Endodermal cell (in vitro differentiated cells): ENCODE data around the gene RAB31. TPM values are rescaled to one million over a fixed set of nuclear protein-coding genes. Genes with fewer than 3 reads are reported as not detected.

Experiments used
- DNase-seq: peaks from one replicate; pipeline ENCODE4 v3.0.0-alpha.2; 2017
- H3K27ac ChIP-seq: 2 replicates; pipeline ENCODE4 v1.5.1; 2013; ENCODE audit warnings: mild to moderate bottlenecking, low read depth, low read length, moderate library complexity
- H3K27me3 ChIP-seq: 2 replicates; pipeline ENCODE4 v1.6.1; 2013; ENCODE audit warnings: mild to moderate bottlenecking, low read length, moderate library complexity; ENCODE audit not compliant: insufficient read depth, control insufficient read depth, poor library complexity, severe bottlenecking
- H3K36me3 ChIP-seq: 2 replicates; pipeline ENCODE4 v1.7.0; 2013; ENCODE audit warnings: mild to moderate bottlenecking, low read length, moderate library complexity; ENCODE audit not compliant: control insufficient read depth, insufficient read depth
- H3K4me1 ChIP-seq: one replicate; pipeline ENCODE4 v1.7.0; 2013; ENCODE audit warnings: low read length; ENCODE audit not compliant: control insufficient read depth, insufficient read depth
- H3K4me3 ChIP-seq: 2 replicates; pipeline ENCODE4 v1.5.1; 2013; ENCODE audit warnings: mild to moderate bottlenecking, low read length, moderate library complexity
- H3K9ac ChIP-seq: 2 replicates; pipeline ENCODE4 v1.6.1; 2013; ENCODE audit warnings: mild to moderate bottlenecking, low read length, moderate library complexity; ENCODE audit not compliant: poor library complexity, severe bottlenecking; ENCODE audit errors: extremely low read depth
- H3K9me3 ChIP-seq: 2 replicates; pipeline ENCODE4 v1.6.1; 2013; ENCODE audit warnings: mild to moderate bottlenecking, low read length, moderate library complexity; ENCODE audit not compliant: control insufficient read depth
- H3K27ac Mint-ChIP-seq: 2 replicates; pipeline ENCODE4 v1.8.0; 2020; ENCODE audit warnings: mixed read lengths
- H3K27me3 Mint-ChIP-seq: 2 replicates; pipeline ENCODE4 v1.8.0; 2021; ENCODE audit warnings: mild to moderate bottlenecking, mixed read lengths; ENCODE audit not compliant: insufficient read depth
- H3K36me3 Mint-ChIP-seq: 2 replicates; pipeline ENCODE4 v1.8.0; 2020; ENCODE audit warnings: low read depth, mixed read lengths
- H3K4me1 Mint-ChIP-seq: 2 replicates; pipeline ENCODE4 v1.8.0; 2020; ENCODE audit warnings: mixed read lengths
- H3K4me3 Mint-ChIP-seq: 2 replicates; pipeline ENCODE4 v1.8.0; 2020; ENCODE audit warnings: mild to moderate bottlenecking, moderate library complexity, mixed read lengths
- H3K9me3 Mint-ChIP-seq: 2 replicates; pipeline ENCODE4 v1.8.0; 2020; ENCODE audit warnings: mild to moderate bottlenecking, mixed read lengths
- CTCF ChIP-seq: fragments of 200-600 bp; sonication (generic); conservative IDR thresholded peaks from 2 replicates; pipeline ENCODE4 v1.5.0; 2021; ENCODE audit warnings: antibody characterized with exemption, mild to moderate bottlenecking
- WGBS, 2 experiments: methylation state at CpG; one replicate each; pipeline versions ENCODE4 v1.1.5 to v1.1.7; 2013; ENCODE audit warnings: missing lambda C conversion rate in 2 of 2, mixed read lengths in 1 of 2; ENCODE audit not compliant: insufficient coverage in 1 of 2, insufficient read length in 1 of 2; 5-methylcytosine and 5-hydroxymethylcytosine counted together
- total RNA-seq, 2 donors: library from RNA; stranded (reverse); fragmentation: NEBNext Ultra II Directional in 1 of 2; extraction: Animal tissue kit (Norgen Biotek cat#: 25700) in 1 of 2; gene quantifications; 2 replicates in 1 of 2; 3 replicates in 1 of 2; pipeline ENCODE4 v1.2.1, GENCODE V29; 2021

The RAB31 gene
- total RNA-seq, 2 donors from 2014 or later, result 11.7 to 20.3 TPM

GRCh38 chr18:9787036-9787435 lies 78.9 kb downstream of the RAB31 start:
- H3K9me3 ChIP-seq, result no peaks in the 10 kb centered on the region
- H3K9ac ChIP-seq, result no peak overlapping the region
- H3K4me1 ChIP-seq, result no peaks in the 10 kb centered on the region
- no peak overlapping the region for H3K4me3 ChIP-seq
- DNase-seq, result no peak
- Mint-ChIP-seq H3K36me3 (peaks cover 2% of the 10 kb centered on the region), H3K27me3 (no peaks in the 10 kb centered on the region), H3K9me3 (peaks cover 5% of the 10 kb centered on the region), H3K4me1 (peaks cover 2% of the 10 kb centered on the region), H3K27ac (no peak overlapping the region), H3K4me3 (no peak overlapping the region)
- no peak overlapping the region for H3K27ac ChIP-seq
- H3K36me3 ChIP-seq, result no peaks in the 10 kb centered on the region
- H3K27me3 ChIP-seq, result no peaks in the 10 kb centered on the region
- 100% methylated on average over 1 of the region's 1 CpG for WGBS, 2 experiments
- no peak for TF ChIP-seq CTCF

GRCh38 chr18:9787712-9788111 lies 79.6 kb downstream of the RAB31 start:
- Mint-ChIP-seq H3K4me1 (no peaks in the 10 kb centered on the region), H3K27ac (no peak overlapping the region), H3K4me3 (no peak overlapping the region), H3K27me3 (no peaks in the 10 kb centered on the region), H3K36me3 (peaks cover 3% of the 10 kb centered on the region), H3K9me3 (peaks cover 5% of the 10 kb centered on the region)
- Histone ChIP-seq H3K27ac (no peak overlapping the region), H3K4me3 (no peak overlapping the region), H3K9ac (no peak overlapping the region), H3K4me1 (no peaks in the 10 kb centered on the region), H3K27me3 (no peaks in the 10 kb centered on the region), H3K9me3 (no peaks in the 10 kb centered on the region), H3K36me3 (no peaks in the 10 kb centered on the region)
- no peak for TF ChIP-seq CTCF
- WGBS, 2 experiments, result 88 to 96% methylated on average over 5 to 6 of the region's 6 CpGs
- no peak for DNase-seq

GRCh38 chr18:9788140-9788539 lies 80.0 kb downstream of the RAB31 start:
- H3K27me3 ChIP-seq, result no peaks in the 10 kb centered on the region
- no peak for DNase-seq
- H3K4me3 Mint-ChIP-seq, result no peak overlapping the region
- H3K36me3 Mint-ChIP-seq, result peaks cover 4% of the 10 kb centered on the region
- WGBS, 2 experiments, result 77% methylated on average over 1 of the region's 1 CpG; no CpG with 5 or more reads in 1 of the 2 experiments
- H3K27ac Mint-ChIP-seq, result no peak overlapping the region
- H3K9me3 ChIP-seq, result no peaks in the 10 kb centered on the region
- H3K4me3 ChIP-seq, result no peak overlapping the region
- H3K4me1 ChIP-seq, result no peaks in the 10 kb centered on the region
- H3K9ac ChIP-seq, result no peak overlapping the region
- H3K36me3 ChIP-seq, result no peaks in the 10 kb centered on the region
- H3K27ac ChIP-seq, result no peak overlapping the region
- no peaks in the 10 kb centered on the region for H3K27me3 Mint-ChIP-seq
- H3K4me1 Mint-ChIP-seq, result no peaks in the 10 kb centered on the region
- no peak for TF ChIP-seq CTCF
- H3K9me3 Mint-ChIP-seq, result peaks cover 5% of the 10 kb centered on the region
